GM12891 (cell line): Measurements from ENCODE around the gene C18orf63.

ENCODE experiments used
- POLR2A ChIP-seq: IDR thresholded peaks from 2 replicates; pipeline ENCODE4 v1.6.1; 2011; ENCODE audit warnings: low read depth, low read length, control low read depth
- POLR2AphosphoS5 ChIP-seq: IDR thresholded peaks from 2 replicates; pipeline ENCODE4 v1.6.1; 2011; ENCODE audit warnings: low read depth, low read length, control low read depth
- SPI1 ChIP-seq: IDR thresholded peaks from 2 replicates; pipeline ENCODE4 v1.6.1; 2011; ENCODE audit warnings: low read depth, low read length, control low read depth
- TAF1 ChIP-seq: IDR thresholded peaks from 2 replicates; pipeline ENCODE4 v1.6.1; 2011; ENCODE audit warnings: low read depth, low read length, control low read depth

GRCh38 chr18:74396171-74397169 is 80.8 kb downstream of the C18orf63 start:
- no peak for TF ChIP-seq POLR2A
- TF ChIP-seq TAF1, result no peak
- no peak for TF ChIP-seq SPI1
- TF ChIP-seq POLR2AphosphoS5, result no peak
